ENCODE data around the gene ASCC3.

The ASCC3 gene

GRCh38 chr6:100856146-100856545 is 25.0 kb downstream of the ASCC3 start:
- ATAC-seq (ENCODE audit: low read depth) (no peak), DNase-seq (ENCODE audit: low spot score) (no peak)
- Histone ChIP-seq H3K27ac (ENCODE audit: poor library complexity, severe bottlenecking) (no peak overlapping the region), H3K4me3 (ENCODE audit: severe bottlenecking) (no peak overlapping the region), H3K27me3 (ENCODE audit: insufficient read depth, poor library complexity, severe bottlenecking) (no peaks in the 10 kb centered on the region), H3K4me1 (ENCODE audit: insufficient read depth, poor library complexity, severe bottlenecking) (no peaks in the 10 kb centered on the region), H3K36me3 (ENCODE audit: low read depth) (peaks cover 50% of the 10 kb centered on the region), H3K9me3 (ENCODE audit: severe bottlenecking) (peaks cover 2% of the 10 kb centered on the region)
- TF ChIP-seq, protein P1, sequence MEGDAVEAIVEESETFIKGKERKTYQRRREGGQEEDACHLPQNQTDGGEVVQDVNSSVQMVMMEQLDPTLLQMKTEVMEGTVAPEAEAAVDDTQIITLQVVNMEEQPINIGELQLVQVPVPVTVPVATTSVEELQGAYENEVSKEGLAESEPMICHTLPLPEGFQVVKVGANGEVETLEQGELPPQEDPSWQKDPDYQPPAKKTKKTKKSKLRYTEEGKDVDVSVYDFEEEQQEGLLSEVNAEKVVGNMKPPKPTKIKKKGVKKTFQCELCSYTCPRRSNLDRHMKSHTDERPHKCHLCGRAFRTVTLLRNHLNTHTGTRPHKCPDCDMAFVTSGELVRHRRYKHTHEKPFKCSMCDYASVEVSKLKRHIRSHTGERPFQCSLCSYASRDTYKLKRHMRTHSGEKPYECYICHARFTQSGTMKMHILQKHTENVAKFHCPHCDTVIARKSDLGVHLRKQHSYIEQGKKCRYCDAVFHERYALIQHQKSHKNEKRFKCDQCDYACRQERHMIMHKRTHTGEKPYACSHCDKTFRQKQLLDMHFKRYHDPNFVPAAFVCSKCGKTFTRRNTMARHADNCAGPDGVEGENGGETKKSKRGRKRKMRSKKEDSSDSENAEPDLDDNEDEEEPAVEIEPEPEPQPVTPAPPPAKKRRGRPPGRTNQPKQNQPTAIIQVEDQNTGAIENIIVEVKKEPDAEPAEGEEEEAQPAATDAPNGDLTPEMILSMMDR (IDR thresholded peaks at IDR 0.05; ENCODE audit: poor library complexity, severe bottlenecking): no peak

DNA sequence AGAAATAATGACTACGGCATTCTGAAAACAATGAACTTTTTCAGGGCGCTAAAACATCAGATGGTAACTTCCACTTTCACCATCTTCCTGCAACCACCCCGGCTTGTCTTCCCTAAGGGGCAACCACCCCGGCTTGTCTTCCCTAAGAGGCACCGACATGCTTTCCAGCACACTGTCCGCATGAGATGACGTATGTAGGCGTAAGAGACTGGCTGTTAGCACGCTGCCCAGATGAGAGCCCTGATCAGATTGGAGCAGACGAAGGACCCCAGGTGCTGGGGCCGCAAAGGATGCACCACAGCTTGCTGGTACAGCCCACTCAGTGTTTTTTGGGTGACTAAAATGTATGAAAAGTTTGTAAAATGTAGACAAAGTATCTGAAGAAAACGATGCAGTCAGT is 29.3 kb downstream of the ASCC3 start:
- TF ChIP-seq, protein P1 (IDR thresholded peaks at IDR 0.05; ENCODE audit: poor library complexity, severe bottlenecking): no peak
- H3K36me3 ChIP-seq (ENCODE audit: low read depth): peaks cover 46% of the 10 kb centered on the region
- H3K9me3 ChIP-seq (ENCODE audit: severe bottlenecking): peaks cover 2% of the 10 kb centered on the region
- no peak for ATAC-seq (ENCODE audit: low read depth)
- H3K4me1 ChIP-seq (ENCODE audit: insufficient read depth, poor library complexity, severe bottlenecking): peaks cover 8% of the 10 kb centered on the region
- H3K27ac ChIP-seq (ENCODE audit: poor library complexity, severe bottlenecking): no peak overlapping the region
- H3K4me3 ChIP-seq (ENCODE audit: severe bottlenecking): no peak overlapping the region
- DNase-seq (ENCODE audit: low spot score): no peak
- H3K27me3 ChIP-seq (ENCODE audit: insufficient read depth, poor library complexity, severe bottlenecking): no peaks in the 10 kb centered on the region

GRCh38 chr6:100850174-100850573 is 31.0 kb downstream of the ASCC3 start:
- ATAC-seq (ENCODE audit: low read depth): no peak
- Histone ChIP-seq H3K27ac (ENCODE audit: poor library complexity, severe bottlenecking) (no peak overlapping the region), H3K4me1 (ENCODE audit: insufficient read depth, poor library complexity, severe bottlenecking) (peaks cover 19% of the 10 kb centered on the region), H3K4me3 (ENCODE audit: severe bottlenecking) (no peak overlapping the region), H3K9me3 (ENCODE audit: severe bottlenecking) (peaks cover 2% of the 10 kb centered on the region), H3K36me3 (ENCODE audit: low read depth) (peaks cover 41% of the 10 kb centered on the region), H3K27me3 (ENCODE audit: insufficient read depth, poor library complexity, severe bottlenecking) (no peaks in the 10 kb centered on the region)
- no peak for DNase-seq (ENCODE audit: low spot score)
- TF ChIP-seq, protein P1 (IDR thresholded peaks at IDR 0.05; ENCODE audit: poor library complexity, severe bottlenecking): no peak

GRCh38 chr6:100846276-100846675 is 34.9 kb downstream of the ASCC3 start:
- TF ChIP-seq, protein P1 (IDR thresholded peaks at IDR 0.05; ENCODE audit: poor library complexity, severe bottlenecking): no peak
- H3K9me3 ChIP-seq (ENCODE audit: severe bottlenecking): no peaks in the 10 kb centered on the region
- H3K4me3 ChIP-seq (ENCODE audit: severe bottlenecking): no peak overlapping the region
- peaks cover 19% of the 10 kb centered on the region for H3K4me1 ChIP-seq (ENCODE audit: insufficient read depth, poor library complexity, severe bottlenecking)
- no peak overlapping the region for H3K27ac ChIP-seq (ENCODE audit: poor library complexity, severe bottlenecking)
- peaks cover 46% of the 10 kb centered on the region for H3K36me3 ChIP-seq (ENCODE audit: low read depth)
- H3K27me3 ChIP-seq (ENCODE audit: insufficient read depth, poor library complexity, severe bottlenecking): no peaks in the 10 kb centered on the region
- DNase-seq (ENCODE audit: low spot score) (no peak), ATAC-seq (ENCODE audit: low read depth) (peak; percentile 51; the same call in 2 of the 3 replicates)

GRCh38 chr6:100845676-100846075 is 35.5 kb downstream of the ASCC3 start:
- Histone ChIP-seq H3K4me1 (ENCODE audit: insufficient read depth, poor library complexity, severe bottlenecking) (peaks cover 19% of the 10 kb centered on the region), H3K27me3 (ENCODE audit: insufficient read depth, poor library complexity, severe bottlenecking) (no peaks in the 10 kb centered on the region), H3K36me3 (ENCODE audit: low read depth) (peaks cover 41% of the 10 kb centered on the region), H3K4me3 (ENCODE audit: severe bottlenecking) (no peak overlapping the region), H3K9me3 (ENCODE audit: severe bottlenecking) (no peaks in the 10 kb centered on the region), H3K27ac (ENCODE audit: poor library complexity, severe bottlenecking) (no peak overlapping the region)
- TF ChIP-seq, protein P1 (IDR thresholded peaks at IDR 0.05; ENCODE audit: poor library complexity, severe bottlenecking): no peak
- DNase-seq (ENCODE audit: low spot score): no peak
- no peak; the same call in 2 of the 3 replicates for ATAC-seq (ENCODE audit: low read depth)
